ENCODE measurements around the gene PIK3R5.

The PIK3R5 gene

DNA sequence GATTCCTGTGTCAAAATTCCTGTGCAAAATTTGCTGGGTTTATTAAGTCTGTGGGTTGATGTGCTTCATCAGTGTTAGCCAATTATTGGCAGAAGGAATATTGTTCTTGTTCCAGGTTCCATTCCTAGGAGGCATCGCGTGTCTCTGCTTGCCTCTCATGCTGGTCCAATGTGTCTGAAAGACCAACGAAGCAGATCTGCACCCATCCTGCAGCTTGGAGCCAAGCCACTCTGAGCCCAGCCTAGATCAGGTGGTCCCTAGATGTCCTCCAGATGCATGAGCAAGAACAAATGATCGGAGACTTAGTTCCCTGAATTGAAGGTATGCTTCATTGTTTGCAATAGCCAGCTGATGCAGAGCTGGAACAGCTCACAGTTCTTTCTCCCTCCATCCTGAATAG is 87.5 kb downstream of the PIK3R5 start:
- peak; percentile 9 for DNase-seq (ENCODE audit: low read depth)
- TF ChIP-seq, protein P1, sequence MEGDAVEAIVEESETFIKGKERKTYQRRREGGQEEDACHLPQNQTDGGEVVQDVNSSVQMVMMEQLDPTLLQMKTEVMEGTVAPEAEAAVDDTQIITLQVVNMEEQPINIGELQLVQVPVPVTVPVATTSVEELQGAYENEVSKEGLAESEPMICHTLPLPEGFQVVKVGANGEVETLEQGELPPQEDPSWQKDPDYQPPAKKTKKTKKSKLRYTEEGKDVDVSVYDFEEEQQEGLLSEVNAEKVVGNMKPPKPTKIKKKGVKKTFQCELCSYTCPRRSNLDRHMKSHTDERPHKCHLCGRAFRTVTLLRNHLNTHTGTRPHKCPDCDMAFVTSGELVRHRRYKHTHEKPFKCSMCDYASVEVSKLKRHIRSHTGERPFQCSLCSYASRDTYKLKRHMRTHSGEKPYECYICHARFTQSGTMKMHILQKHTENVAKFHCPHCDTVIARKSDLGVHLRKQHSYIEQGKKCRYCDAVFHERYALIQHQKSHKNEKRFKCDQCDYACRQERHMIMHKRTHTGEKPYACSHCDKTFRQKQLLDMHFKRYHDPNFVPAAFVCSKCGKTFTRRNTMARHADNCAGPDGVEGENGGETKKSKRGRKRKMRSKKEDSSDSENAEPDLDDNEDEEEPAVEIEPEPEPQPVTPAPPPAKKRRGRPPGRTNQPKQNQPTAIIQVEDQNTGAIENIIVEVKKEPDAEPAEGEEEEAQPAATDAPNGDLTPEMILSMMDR (conservative IDR thresholded peaks at IDR 0.05; ENCODE audit: low read length): no peak
- H3K4me3 ChIP-seq (ENCODE audit: low read length): no peak overlapping the region

DNA sequence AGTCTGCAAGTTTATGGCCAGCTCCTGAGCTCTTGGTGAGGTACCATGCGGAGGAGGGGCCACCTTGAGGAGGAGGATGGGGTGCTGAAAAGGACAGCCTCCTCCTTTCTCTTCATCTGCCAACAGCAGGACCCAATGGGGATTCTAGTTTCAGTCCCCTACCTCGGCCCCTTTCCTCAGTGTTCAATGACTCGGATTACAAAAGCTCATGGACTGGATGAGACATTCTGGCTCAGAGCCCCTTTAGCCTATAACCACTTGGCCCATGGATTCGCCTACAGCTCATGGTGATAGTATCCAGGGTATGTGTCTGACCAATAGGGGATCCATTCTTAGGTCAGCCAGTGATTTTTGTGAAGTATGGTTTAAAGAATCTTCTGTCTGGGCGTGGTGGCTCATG is 89.5 kb downstream of the PIK3R5 start:
- no peak overlapping the region for H3K4me3 ChIP-seq (ENCODE audit: low read length)
- DNase-seq (ENCODE audit: low read depth): peak; percentile 63
- TF ChIP-seq, protein P1 (conservative IDR thresholded peaks at IDR 0.05; ENCODE audit: low read length): no peak

DNA sequence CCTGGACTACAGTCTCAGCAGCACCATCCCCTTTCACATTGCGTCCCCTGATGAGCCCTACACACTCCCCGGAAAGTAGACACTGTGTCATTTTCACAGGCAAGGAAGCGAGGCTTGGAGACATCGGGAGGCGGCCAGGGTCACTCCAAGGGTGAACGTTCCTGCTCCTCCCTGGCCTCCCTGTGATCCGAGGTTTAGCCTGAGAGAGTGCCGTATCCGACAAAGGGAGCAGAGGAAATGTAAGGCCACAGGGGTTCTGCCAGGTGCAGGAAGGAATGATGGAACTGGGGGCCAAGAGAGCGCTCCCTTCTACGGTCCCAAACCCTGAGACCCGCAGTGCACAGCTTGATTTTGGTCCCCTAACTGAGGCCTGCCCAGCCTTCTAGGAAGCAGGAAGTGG is 90.1 kb downstream of the PIK3R5 start:
- TF ChIP-seq, protein P1 (conservative IDR thresholded peaks at IDR 0.05; ENCODE audit: low read length): no peak
- H3K4me3 ChIP-seq (ENCODE audit: low read length): no peak overlapping the region
- no peak for DNase-seq (ENCODE audit: low read depth)

DNA sequence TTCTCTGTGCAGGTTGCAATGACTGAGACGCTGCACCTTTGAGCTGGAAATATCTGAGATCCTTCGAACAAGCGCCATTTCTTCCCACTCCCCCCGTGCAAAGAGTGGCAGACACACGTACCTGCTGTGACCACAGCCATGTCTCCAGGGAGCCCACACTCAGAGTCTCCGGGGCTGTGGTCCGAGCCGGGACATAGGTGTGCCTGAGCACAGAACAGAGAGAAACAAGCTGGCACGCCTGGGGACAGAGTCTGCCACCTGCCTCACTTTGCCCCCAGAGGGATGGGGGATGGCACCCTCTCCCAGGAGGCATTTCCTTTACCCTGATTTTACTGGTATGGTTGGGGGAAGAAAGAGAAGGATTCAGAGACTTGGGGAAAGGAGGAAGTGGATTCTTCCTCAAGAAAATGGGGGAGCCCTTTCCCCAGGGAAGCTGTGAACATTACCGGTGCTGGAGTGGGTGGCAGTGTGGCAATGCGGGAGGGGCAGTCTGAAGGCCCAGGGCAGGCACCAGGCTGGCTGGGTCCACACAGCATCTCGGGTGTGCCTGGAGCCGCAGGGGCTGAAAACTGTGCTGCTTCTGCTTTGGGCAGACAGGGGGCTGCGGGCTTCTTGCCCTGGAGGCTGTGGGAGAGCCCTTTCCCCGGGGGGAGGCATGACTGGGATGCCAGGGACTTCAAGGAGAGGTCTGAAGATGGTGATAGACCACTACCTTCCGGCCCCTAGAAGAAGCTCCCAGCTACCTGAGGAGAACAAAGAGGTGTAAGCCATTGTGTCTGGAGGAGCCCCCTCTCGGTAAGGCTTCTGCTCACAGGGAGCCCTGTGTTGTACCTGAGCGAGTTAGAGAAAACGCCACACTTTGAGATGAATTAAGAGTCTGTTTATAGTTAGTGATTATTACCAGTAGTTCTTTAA is 91.4 kb downstream of the PIK3R5 start:
- no peak overlapping the region for H3K4me3 ChIP-seq (ENCODE audit: low read length)
- TF ChIP-seq, protein P1 (conservative IDR thresholded peaks at IDR 0.05; ENCODE audit: low read length): no peak
- DNase-seq (ENCODE audit: low read depth): no peak

DNA sequence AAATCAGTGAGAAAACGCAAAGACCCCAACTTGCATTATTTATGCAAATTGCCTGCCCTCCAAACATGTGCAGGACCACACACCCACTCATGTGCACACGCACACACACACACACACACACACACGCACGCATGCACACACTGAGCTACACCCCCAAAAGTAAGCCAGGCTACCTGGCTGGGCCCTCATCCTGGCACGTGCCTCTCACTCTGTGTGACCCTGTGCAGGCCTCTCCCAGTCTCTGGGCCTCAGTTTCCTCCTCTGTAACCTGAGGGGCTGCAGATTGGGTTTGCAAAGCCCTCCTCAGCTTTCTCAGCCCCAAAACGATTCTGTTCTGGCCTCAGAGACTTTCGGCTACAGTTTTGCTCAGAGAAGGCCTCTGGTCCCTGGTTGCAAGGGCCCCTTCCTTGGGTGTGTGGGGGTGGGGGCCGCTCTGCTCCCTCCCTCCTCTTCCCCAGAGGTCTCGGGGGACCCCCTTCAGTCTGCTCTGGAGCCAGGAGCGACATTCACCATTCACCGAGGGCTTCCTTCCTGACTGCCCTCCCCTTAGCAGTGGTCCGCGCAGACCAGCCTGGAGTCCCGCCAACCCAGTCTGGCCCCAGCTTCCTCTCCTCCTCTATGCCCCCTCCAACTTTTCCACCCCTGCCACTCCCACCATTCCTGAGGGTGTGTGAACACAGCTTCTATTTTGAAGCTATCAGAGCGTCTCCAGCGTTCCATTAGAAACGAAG is 92.6 kb downstream of the PIK3R5 start:
- TF ChIP-seq, protein P1 (conservative IDR thresholded peaks at IDR 0.05; ENCODE audit: low read length): no peak
- no peak for DNase-seq (ENCODE audit: low read depth)
- H3K4me3 ChIP-seq (ENCODE audit: low read length): no peak overlapping the region

DNA sequence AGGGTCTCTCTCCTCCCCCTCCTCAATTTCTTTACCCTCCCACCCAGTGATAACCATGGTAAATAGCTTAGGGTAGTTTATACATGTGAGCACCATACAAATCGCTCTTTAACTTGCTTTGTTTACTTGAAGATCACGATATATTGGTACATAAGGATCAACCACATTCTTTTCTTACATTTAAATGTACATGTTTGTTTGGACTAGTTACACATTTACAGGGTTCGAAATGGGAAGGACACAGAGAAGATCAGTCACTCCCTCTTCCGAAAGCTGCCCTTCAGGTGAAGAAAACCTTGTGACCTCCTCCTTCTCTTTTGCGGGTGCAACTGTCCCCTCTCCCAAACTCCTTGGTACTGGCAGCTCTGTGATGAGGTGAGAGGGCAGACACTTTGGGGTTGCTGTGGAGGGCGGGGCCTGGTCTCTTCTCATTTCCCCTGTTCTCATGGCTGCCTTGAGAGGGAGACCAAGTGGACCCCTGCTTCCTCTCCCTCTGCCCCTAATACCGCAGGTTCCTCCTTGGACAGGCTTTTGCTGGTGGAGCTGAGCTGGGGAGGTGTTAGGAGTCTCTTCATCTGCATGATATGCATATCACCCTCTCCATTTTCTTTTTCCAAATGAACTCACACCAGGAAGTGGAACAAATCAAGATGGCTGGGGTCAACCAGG is 93.3 kb downstream of the PIK3R5 start:
- no peak overlapping the region for H3K4me3 ChIP-seq (ENCODE audit: low read length)
- no peak for DNase-seq (ENCODE audit: low read depth)
- TF ChIP-seq, protein P1 (conservative IDR thresholded peaks at IDR 0.05; ENCODE audit: low read length): no peak

Measured in AG10803 (cell line).